GM23248 (cell line): ENCODE data around the gene FAM76A. TPM values are rescaled to one million over a fixed set of nuclear protein-coding genes. Genes with fewer than 3 reads are reported as not detected.

ENCODE experiments used
- DNase-seq: peaks from one replicate; pipeline ENCODE4 v3.0.0-alpha.2; 2015
- H2AFZ ChIP-seq: fragments of 200-600 bp; sonication (generic); 2 replicates; pipeline ENCODE4 v1.6.1; 2016; ENCODE audit warnings: antibody characterized with exemption
- H3F3A ChIP-seq: fragments of 200-600 bp; sonication (generic); 2 replicates; pipeline ENCODE4 v1.6.1; 2016; ENCODE audit warnings: mild to moderate bottlenecking, antibody characterized with exemption, mixed run types; ENCODE audit not compliant: insufficient read depth
- H3K27ac ChIP-seq: fragments of 200-600 bp; sonication (generic); 2 replicates; pipeline ENCODE4 v1.5.1; 2016; ENCODE audit warnings: mild to moderate bottlenecking
- H3K27me3 ChIP-seq: fragments of 200-600 bp; sonication (generic); replicated peaks from 2 replicates; pipeline ENCODE4 v1.6.1; 2016; ENCODE audit warnings: mild to moderate bottlenecking; ENCODE audit not compliant: insufficient read depth
- H3K36me3 ChIP-seq: fragments of 200-600 bp; sonication (generic); 2 replicates; pipeline ENCODE4 v1.6.1; 2016; ENCODE audit warnings: low read depth, mild to moderate bottlenecking
- H3K4me1 ChIP-seq: fragments of 200-600 bp; sonication (generic); 2 replicates; pipeline ENCODE4 v1.6.1; 2016; ENCODE audit warnings: mild to moderate bottlenecking; ENCODE audit not compliant: insufficient read depth
- H3K4me2 ChIP-seq: fragments of 200-600 bp; sonication (generic); one replicate; pipeline ENCODE4 v1.6.1; 2016; ENCODE audit warnings: mild to moderate bottlenecking; ENCODE audit not compliant: unreplicated experiment
- H3K4me3 ChIP-seq: fragments of 200-600 bp; sonication (generic); 2 replicates; pipeline ENCODE4 v1.5.1; 2016; ENCODE audit warnings: mild to moderate bottlenecking
- H3K79me2 ChIP-seq: fragments of 200-600 bp; sonication (generic); 2 replicates; pipeline ENCODE4 v1.6.1; 2016; ENCODE audit warnings: mild to moderate bottlenecking; ENCODE audit not compliant: insufficient read depth
- H3K9ac ChIP-seq: fragments of 200-600 bp; sonication (generic); 2 replicates; pipeline ENCODE4 v1.6.1; 2016; ENCODE audit warnings: mild to moderate bottlenecking
- H3K9me2 ChIP-seq: fragments of 200-600 bp; sonication (generic); 2 replicates; pipeline ENCODE4 v1.6.1; 2016; ENCODE audit warnings: mixed run types, mild to moderate bottlenecking, moderate library complexity; ENCODE audit not compliant: insufficient read depth
- H3K9me3 ChIP-seq: fragments of 200-600 bp; sonication (generic); one replicate; pipeline ENCODE4 v1.6.1; 2017; ENCODE audit warnings: low read depth
- H4K20me1 ChIP-seq: fragments of 200-600 bp; sonication (generic); 2 replicates; pipeline ENCODE4 v1.6.0; 2016; ENCODE audit not compliant: insufficient read depth
- EZH2 ChIP-seq: fragments of 200-600 bp; sonication (generic); IDR thresholded peaks from 2 replicates; pipeline ENCODE4 v1.6.1; 2018; ENCODE audit warnings: antibody characterized with exemption, mild to moderate bottlenecking; ENCODE audit not compliant: insufficient read depth, poor library complexity, severe bottlenecking
- EZH2phosphoT487 ChIP-seq: fragments of 200-600 bp; sonication (generic); IDR thresholded peaks from 2 replicates; pipeline ENCODE4 v1.6.1; 2018; ENCODE audit warnings: antibody characterized with exemption, moderate library complexity, mild to moderate bottlenecking, low read depth; ENCODE audit not compliant: insufficient read depth
- WGBS, 2 experiments: methylation state at CpG; one replicate each; pipeline ENCODE4 v1.1.6; 2015 to 2017; ENCODE audit warnings: low lambda C conversion rate in 2 of 2, low coverage in 1 of 2; ENCODE audit errors: missing lambda C conversion rate in 2 of 2; 5-methylcytosine and 5-hydroxymethylcytosine counted together
- in situ Hi-C: fragments of 300-500 bp; cut with MboI; formaldehyde crosslinking; loops from 2 replicates; pipeline ENCODE4 v1.15.0; 2020
- polyA plus RNA-seq: library from polyadenylated mRNA; unstranded; fragments of >200 nt; fragmentation: Nextera tagmentation; extraction: Ambion mirVana; gene quantifications from 2 replicates; pipeline ENCODE4 v1.2.1, GENCODE V29; 2016
- total RNA-seq: library from RNA; depleted of rRNA; stranded (reverse); fragments of >200 nt; shearing (Covaris generic); gene quantifications from 2 replicates; pipeline ENCODE4 v1.2.3, GENCODE V29; 2014

Gene FAM76A
- total and polyA plus RNA-seq, 2 experiments from 2014 or later: 6.9 to 10.2 TPM

DNA sequence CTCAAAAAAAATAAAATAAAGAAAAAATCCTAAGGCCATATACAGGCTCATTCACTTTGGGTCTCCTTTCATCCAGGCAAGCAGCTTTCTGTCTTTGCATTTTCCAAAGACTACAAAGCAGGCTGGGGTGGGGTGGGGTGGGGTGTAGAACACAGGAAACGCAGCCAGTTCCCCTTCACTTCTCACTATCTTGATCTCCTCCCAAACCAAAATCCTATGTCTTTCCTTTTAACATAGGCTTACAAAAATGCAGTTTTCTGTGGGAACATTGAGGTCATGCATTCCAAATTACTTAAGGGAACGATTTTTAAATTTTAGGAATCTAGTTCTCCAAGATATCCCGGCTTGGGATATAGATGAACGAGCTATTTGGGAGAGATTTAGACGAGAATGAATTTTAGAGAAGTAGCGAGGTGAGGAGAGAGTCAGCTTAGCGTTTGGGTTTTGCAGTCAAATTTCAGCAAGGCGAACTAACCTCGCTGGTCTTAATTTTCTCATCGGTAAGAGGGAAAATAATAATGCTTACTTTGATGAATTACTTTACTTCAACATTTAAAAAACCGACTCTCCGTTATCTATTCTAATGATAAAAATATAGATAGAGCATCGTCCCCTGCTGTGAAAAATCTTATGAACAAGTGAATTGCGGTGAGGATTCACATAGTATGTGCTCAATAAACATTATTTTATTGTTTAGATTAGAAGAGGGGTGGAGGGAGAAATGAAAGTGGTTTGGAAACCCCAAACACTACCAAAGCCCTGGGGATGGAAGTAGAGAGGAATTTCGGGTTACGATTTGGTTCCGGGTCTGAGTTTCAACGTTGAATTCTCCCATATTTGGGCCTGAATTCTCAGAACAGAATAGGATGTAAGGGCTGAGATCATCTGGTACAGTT, 46.5 kb downstream of the FAM76A start:
- DNase-seq: peak; percentile 50
- Histone ChIP-seq H3K4me2 (peak overlapping the region; percentile 95), H3K27me3 (no peaks in the 10 kb centered on the region), H4K20me1 (no peaks in the 10 kb centered on the region), H3K9me3 (no peaks in the 10 kb centered on the region), H3K9ac (peak overlapping the region; percentile 82), H3K79me2 (peaks cover 42% of the 10 kb centered on the region), H2AFZ (peak overlapping the region; percentile 87), H3K4me1 (peaks cover 22% of the 10 kb centered on the region), H3K4me3 (peak overlapping the region; percentile 85), H3F3A (peaks cover 18% of the 10 kb centered on the region), H3K36me3 (no peaks in the 10 kb centered on the region; the same call in 1 of the 2 replicates), H3K27ac (peak overlapping the region; percentile 90), H3K9me2 (no peaks in the 10 kb centered on the region)
- WGBS, 2 experiments: 7% methylated on average over 18 of the region's 18 CpGs
- in situ Hi-C loops: no loop called here
- TF ChIP-seq EZH2 (no peak), EZH2phosphoT487 (no peak)

- Histone ChIP-seq H3K9me2 (no peaks in the 10 kb centered on the region), H3K9ac (peak within 1 kb of the TSS; percentile 86), H3K4me2 (peak within 1 kb of the TSS; percentile 95), H3K27me3 (no peaks in the 10 kb centered on the region), H3K36me3 (no peaks in the 10 kb centered on the region; the same call in 1 of the 2 replicates), H3F3A (peaks cover 18% of the 10 kb centered on the region), H3K9me3 (no peaks in the 10 kb centered on the region), H3K27ac (peak within 1 kb of the TSS; percentile 90), H2AFZ (peak within 1 kb of the TSS; percentile 87), H3K4me3 (peak within 1 kb of the TSS; percentile 85), H3K4me1 (peaks cover 22% of the 10 kb centered on the region), H4K20me1 (no peaks in the 10 kb centered on the region), H3K79me2 (peaks cover 51% of the 10 kb centered on the region)
- in situ Hi-C loops: no loop called here
- no peak for TF ChIP-seq EZH2
- no peak for TF ChIP-seq EZH2phosphoT487
- WGBS, 2 experiments: 0 to 3% methylated on average over 49 to 52 of the region's 58 CpGs
- peak; percentile 100 for DNase-seq
These were observed 47.4 kb downstream of the FAM76A start, which contains the start of gene STX12 for GRCh38 chr1:27772932-27773825. Gene STX12, plus strand, starts transcription at chr1:27773219. Its CDS starts 89 bp downstream, at chr1:27773308.

DNA sequence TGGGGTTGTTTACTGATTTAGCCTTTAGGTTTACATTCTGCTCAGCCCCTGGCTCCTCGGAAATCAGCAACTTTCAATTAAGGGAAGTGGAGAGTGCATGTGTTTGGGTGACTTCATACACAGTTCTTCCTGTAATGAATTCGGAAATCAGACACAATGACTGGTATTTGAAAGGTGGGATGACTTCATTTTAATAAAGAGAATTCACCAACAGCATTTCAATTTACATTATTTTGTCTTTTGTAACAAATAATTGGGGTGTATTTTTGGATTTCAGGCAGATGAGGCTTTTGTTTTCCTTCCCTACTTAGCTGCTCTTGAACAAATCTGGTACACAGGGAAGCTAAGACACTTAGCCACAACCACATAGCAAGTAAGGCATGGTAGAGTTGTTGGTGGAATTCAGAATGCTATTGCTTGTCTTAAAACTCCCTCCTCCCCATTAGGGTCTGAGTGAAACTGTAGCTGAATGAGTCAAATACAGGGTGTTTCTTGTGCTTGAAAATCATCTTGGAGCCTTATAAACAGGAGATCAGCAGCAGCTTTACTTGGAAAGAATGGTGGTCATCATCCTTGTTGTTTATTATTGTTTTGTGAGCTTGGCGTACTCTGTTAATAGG, 48.2 kb downstream of the FAM76A start:
- peaks cover 59% of the 10 kb centered on the region for H3K79me2 ChIP-seq
- H4K20me1 ChIP-seq: no peaks in the 10 kb centered on the region
- DNase-seq: peak; percentile 60

More for the DNA sequence above, 48.2 kb downstream of the FAM76A start:
- Histone ChIP-seq H3K9me3 (no peaks in the 10 kb centered on the region), H3K4me1 (peaks cover 22% of the 10 kb centered on the region), H3K9me2 (no peaks in the 10 kb centered on the region), H3K36me3 (no peaks in the 10 kb centered on the region; the same call in 1 of the 2 replicates), H3K9ac (peak overlapping the region; percentile 86), H3F3A (peaks cover 18% of the 10 kb centered on the region), H3K4me3 (peak overlapping the region; percentile 85), H3K27ac (peak overlapping the region; percentile 62), H2AFZ (peak overlapping the region; percentile 75), H3K4me2 (peak overlapping the region; percentile 95), H3K27me3 (no peaks in the 10 kb centered on the region)
- in situ Hi-C loops: no loop called here
- WGBS, 2 experiments: 33 to 36% methylated on average over 3 of the region's 3 CpGs
- no peak for TF ChIP-seq EZH2phosphoT487
- no peak for TF ChIP-seq EZH2
